Esophagus squamous epithelium (tissue), 5 donors: Measurements from ENCODE around the gene PEX14. TPM values are rescaled to one million over a fixed set of nuclear protein-coding genes. Genes with fewer than 3 reads are reported as not detected.

ENCODE experiments used
- DNase-seq: peaks from one replicate; lab custom pipeline; 2025; lab: John Stamatoyannopoulos, UW
- H3K27ac ChIP-seq, 4 donors: fragments of 200-600 bp; sonication (generic); one replicate each; pipeline ENCODE4 v1.5.1; 2016 to 2019; ENCODE audit warnings: mild to moderate bottlenecking in 1 of 4
- H3K27me3 ChIP-seq, 4 donors: fragments of 200-600 bp; sonication (generic); 1 replicate in 3 of 4; 2 replicates in 1 of 4; pipeline versions ENCODE4 v1.5.1 to v1.6.0; 2017 to 2021; ENCODE audit warnings: antibody characterized with exemption in 1 of 4
- H3K36me3 ChIP-seq, 3 donors: fragments of 200-600 bp; sonication (generic); one replicate each; pipeline ENCODE4 v1.5.1; 2016 to 2019
- H3K4me1 ChIP-seq, 3 donors: fragments of 200-600 bp; sonication (generic); one replicate each; pipeline ENCODE4 v1.5.1; 2017 to 2019
- H3K4me3 ChIP-seq, 4 donors: fragments of 200-600 bp; sonication (generic); 1 replicate in 3 of 4; 2 replicates in 1 of 4; pipeline ENCODE4 v1.5.1; 2016 to 2019; ENCODE audit warnings: mild to moderate bottlenecking in 2 of 4, moderate library complexity in 1 of 4
- H3K9me3 ChIP-seq, 3 donors: fragments of 200-600 bp; sonication (generic); one replicate each; pipeline ENCODE4 v1.5.1; 2016 to 2019
- CTCF ChIP-seq, 6 experiments: fragments of 450-650 bp in 4 of 6; fragments of 200-600 bp in 2 of 6; sonication (generic) in 2 of 6; IDR thresholded peaks; one replicate each; pipeline ENCODE4 v1.5.1; 2016 to 2019; ENCODE audit warnings: antibody characterized with exemption in 6 of 6, mild to moderate bottlenecking in 4 of 6, moderate library complexity in 4 of 6
- POLR2A ChIP-seq, 4 donors: fragments of 450-650 bp; IDR thresholded peaks; one replicate each; pipeline ENCODE4 v1.6.1; 2017; ENCODE audit warnings: antibody characterized with exemption in 4 of 4, mild to moderate bottlenecking in 4 of 4, moderate library complexity in 3 of 4
- WGBS, 2 donors: methylation state at CpG; one replicate each; pipeline ENCODE4 v1.1.5; 2018; 5-methylcytosine and 5-hydroxymethylcytosine counted together
- intact Hi-C: fragments of 100-400 bp; cut with DNase I; formaldehyde crosslinking; loops from one replicate; pipeline ENCODE4 v1.15.0; 2022
- total RNA-seq, 4 donors: library from RNA; depleted of rRNA; stranded (reverse); fragments of >200 nt; gene quantifications; one replicate each; pipeline ENCODE4 v1.1.0, GENCODE V29; 2016
- donor health status: DM: yes; HTN: yes; CAD: no.

The PEX14 gene
- total RNA-seq, 4 donors from 2014 or later: 9.4 to 22.9 (median 15.2) TPM

GRCh38 chr1:10622910-10623685 lies 148.3 kb downstream of the PEX14 start:
- Histone ChIP-seq H3K27ac (peak overlapping the region; percentile 28 to 89 (median 72)), H3K27me3 (no peaks in the 10 kb centered on the region), H3K4me1 (peaks cover 0 to 18% (median 0%) of the 10 kb centered on the region in 3 donors), H3K4me3 (peak overlapping the region in 3 of 4 donors; percentile 14 to 29 (median 16)), H3K9me3 (no peaks in the 10 kb centered on the region), H3K36me3 (peaks cover 0 to 73% (median 5%) of the 10 kb centered on the region in 3 donors)
- 80 to 92% methylated on average over 19 to 23 of the region's 24 CpGs for WGBS, 2 donors
- intact Hi-C loops: loop anchor here (10.0 kb wide), 1 partner anchor 88 kb away; no protein-coding TSS in a partner anchor
- TF ChIP-seq POLR2A (IDR thresholded peaks at IDR 0.05) (no peak), CTCF (IDR thresholded peaks at IDR 0.05) (no peak)
- DNase-seq: no peak

GRCh38 chr1:10623686-10624145 lies 149.0 kb downstream of the PEX14 start:
- DNase-seq: no peak
- intact Hi-C loops: loop anchor here (10.0 kb wide), 1 partner anchor 89 kb away; no protein-coding TSS in a partner anchor
- TF ChIP-seq CTCF (IDR thresholded peaks at IDR 0.05): no peak
- Histone ChIP-seq H3K27me3 (no peaks in the 10 kb centered on the region), H3K4me1 (peaks cover 0 to 22% (median 0%) of the 10 kb centered on the region in 3 donors), H3K36me3 (peaks cover 0 to 73% (median 5%) of the 10 kb centered on the region in 3 donors), H3K27ac (peak overlapping the region; percentile 28 to 89 (median 72)), H3K9me3 (no peaks in the 10 kb centered on the region), H3K4me3 (peak overlapping the region in 3 of 4 donors; percentile 14 to 29 (median 16))
- WGBS, 2 donors: 87 to 91% methylated on average over 10 of the region's 12 CpGs

GRCh38 chr1:10624256-10625050 lies 149.7 kb downstream of the PEX14 start:
- Histone ChIP-seq H3K36me3 (peaks cover 2 to 78% (median 5%) of the 10 kb centered on the region in 3 donors), H3K4me1 (peaks cover 0 to 23% (median 0%) of the 10 kb centered on the region in 3 donors), H3K27ac (peak overlapping the region; percentile 15 to 89 (median 72)), H3K27me3 (no peaks in the 10 kb centered on the region), H3K4me3 (peak overlapping the region in 3 of 4 donors; percentile 14 to 29 (median 16)), H3K9me3 (no peaks in the 10 kb centered on the region)
- WGBS, 2 donors: 83 to 85% methylated on average over 18 to 25 of the region's 26 CpGs
- intact Hi-C loops: loop anchor here (10.0 kb wide), 1 partner anchor 90 kb away; no protein-coding TSS in a partner anchor
- no peak for DNase-seq
- TF ChIP-seq CTCF (IDR thresholded peaks at IDR 0.05) (no peak), POLR2A (IDR thresholded peaks at IDR 0.05) (no peak)

- no peak for TF ChIP-seq CTCF (IDR thresholded peaks at IDR 0.05)
- TF ChIP-seq POLR2A (IDR thresholded peaks at IDR 0.05): no peak
- Histone ChIP-seq H3K27me3 (no peaks in the 10 kb centered on the region), H3K4me3 (peak overlapping the region in 2 of 4 donors; percentile 9 to 16), H3K9me3 (no peaks in the 10 kb centered on the region), H3K36me3 (peaks cover 5 to 84% (median 7%) of the 10 kb centered on the region in 3 donors), H3K4me1 (peaks cover 0 to 22% (median 0%) of the 10 kb centered on the region in 3 donors), H3K27ac (peak overlapping the region; percentile 2 to 89 (median 72))
- 78 to 83% methylated on average over 4 to 5 of the region's 9 CpGs for WGBS, 2 donors
- no peak for DNase-seq
- intact Hi-C loops: loop anchor here (10.0 kb wide), 1 partner anchor 90 kb away; no protein-coding TSS in a partner anchor
Measured at GRCh38 chr1:10625076-10625475, 150.3 kb downstream of the PEX14 start.
